NCI-H187 (cell line): ENCODE measurements around the gene GRAMD1A.
A peak's percentile ranks its signal among the peaks of the same experiment; 100 is the strongest.

ENCODE experiments used
- DNase-seq, 2 experiments: peaks; one replicate each; lab custom pipeline; 2025; lab: John Stamatoyannopoulos, UW

Gene GRAMD1A

DNA sequence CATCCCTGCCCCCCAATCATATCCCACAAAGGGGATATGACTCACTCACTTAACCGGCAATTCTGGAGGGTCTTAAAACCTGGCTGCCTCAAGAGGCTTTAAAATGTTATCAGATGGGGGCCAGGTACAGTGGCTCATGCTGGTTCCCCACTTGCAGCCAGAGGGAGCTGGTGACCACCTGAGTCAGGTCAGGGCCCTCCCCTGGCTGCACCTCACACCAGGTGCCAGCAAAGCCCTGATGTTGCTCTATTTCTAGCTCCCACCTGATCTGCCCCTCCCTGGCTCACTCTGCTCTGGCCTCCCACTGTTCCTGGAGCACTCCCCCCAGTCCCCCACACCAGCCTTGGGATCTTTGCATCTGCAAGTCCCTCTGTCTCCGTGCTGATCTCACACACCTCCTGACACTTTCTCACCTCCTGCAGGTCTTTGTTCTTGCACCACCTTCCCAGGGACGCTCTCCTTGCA, 55.6 kb downstream of the GRAMD1A start:
- no peak for DNase-seq

DNA sequence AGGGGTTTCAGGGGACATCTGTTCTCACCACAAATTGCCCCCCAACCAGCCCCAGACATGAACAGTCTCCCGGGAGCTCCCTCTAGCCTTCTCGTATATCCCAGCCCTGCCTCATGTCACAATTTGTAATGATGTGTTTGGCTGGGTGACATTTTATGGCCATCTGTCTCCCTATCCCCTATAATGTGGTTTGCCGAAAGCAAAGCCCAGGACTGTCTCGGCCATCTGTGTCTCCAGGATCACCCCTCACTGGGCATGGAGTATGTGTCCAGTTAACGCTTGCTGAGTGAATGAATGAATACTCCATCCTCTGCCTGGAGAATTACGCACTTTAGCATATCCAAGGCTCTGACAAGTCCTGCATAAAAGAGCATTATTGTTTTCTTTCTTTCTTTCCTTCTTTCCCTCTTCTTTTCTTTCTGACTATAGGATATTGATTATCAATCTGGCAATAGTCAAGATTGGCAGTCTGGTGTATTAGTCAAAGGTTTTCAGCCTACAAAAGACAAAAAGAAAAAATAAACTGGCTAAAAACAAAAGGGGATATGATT, 56.5 kb downstream of the GRAMD1A start:
- DNase-seq: no peak

DNA sequence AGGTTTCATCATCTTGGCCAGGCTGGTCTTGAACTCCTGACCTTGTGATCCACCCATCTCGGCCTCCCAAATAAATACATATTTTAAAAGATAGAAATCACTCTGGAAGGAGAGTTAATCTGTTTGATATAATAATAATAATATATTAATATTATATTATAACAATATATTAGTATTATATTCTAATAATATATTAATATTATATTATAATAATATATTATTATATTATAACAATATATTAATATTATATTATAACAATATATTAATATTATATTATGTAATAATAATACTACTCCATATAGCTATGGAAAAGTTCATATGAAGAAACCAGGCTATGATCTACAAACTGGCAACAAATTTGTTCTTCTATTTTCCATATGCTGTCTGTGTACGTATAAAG, 58.2 kb downstream of the GRAMD1A start:
- DNase-seq: no peak

DNA sequence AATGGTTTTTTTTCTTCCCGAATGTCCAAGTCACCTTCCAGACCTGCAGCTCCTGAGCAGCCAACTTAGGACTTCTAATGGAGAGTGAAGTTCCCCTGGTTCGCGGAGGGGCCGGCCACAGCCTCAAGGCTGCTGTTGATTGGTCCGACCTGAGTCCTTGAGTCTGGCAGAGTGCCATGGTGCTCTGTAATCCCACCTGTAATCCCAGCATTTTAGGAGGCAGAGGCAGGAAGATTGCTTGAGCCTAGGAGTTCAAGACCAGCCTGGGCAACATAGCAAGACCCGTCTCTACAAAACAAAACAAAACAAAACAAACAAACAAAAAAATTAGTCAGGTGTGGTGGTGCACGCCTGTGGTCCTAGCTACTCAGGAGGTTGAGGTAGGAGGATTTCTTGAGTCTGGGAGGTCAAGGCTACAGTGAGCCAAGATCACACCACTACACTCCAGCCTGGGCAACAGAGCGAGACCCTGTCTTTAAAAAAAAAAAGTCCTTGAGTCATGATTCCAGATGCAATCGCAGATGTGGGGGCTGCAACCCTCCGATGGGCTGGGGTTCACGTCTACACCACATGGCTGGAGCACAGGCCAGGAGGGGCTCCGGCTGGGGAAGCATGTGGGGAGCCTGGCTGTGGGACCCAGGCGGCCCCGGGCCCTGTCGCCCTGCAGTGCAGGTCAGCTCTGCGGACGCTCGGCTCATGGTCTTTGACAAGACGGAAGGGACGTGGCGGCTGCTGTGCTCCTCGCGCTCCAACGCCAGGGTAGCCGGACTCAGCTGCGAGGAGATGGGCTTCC, 59.1 kb downstream of the GRAMD1A start:
- DNase-seq: no peak

DNA sequence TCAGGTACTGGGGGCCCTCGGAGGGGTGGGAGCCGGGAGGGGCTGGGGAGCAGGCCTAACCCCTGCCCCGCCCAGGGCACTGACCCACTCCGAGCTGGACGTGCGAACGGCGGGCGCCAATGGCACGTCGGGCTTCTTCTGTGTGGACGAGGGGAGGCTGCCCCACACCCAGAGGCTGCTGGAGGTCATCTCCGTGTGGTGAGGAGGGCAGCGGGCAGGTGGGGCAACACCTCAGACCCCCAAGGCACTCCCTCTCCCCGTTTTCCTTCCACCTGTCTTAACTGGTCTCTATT, 59.6 kb downstream of the GRAMD1A start:
- DNase-seq: no peak

DNA sequence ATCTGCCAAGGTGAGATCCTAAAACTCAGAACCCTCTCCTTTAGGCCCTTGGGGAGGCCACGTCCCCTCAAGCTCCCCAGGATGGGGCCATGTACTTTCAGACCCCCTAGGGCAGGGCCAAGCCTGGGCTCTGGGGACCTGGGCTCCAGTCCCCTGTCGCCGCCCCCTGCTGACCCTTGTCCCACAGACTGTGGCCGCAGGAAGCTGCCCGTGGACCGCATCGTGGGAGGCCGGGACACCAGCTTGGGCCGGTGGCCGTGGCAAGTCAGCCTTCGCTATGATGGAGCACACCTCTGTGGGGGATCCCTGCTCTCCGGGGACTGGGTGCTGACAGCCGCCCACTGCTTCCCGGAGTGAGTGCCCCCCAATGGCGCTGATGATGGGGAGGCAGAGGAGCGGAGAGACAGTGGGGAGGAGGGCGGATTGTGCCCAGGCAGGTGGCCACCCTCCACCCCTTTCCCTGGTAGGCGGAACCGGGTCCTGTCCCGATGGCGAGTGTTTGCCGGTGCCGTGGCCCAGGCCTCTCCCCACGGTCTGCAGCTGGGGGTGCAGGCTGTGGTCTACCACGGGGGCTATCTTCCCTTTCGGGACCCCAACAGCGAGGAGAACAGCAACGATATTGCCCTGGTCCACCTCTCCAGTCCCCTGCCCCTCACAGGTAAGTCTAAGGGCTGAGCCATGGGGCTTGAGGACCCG, 60.2 kb downstream of the GRAMD1A start:
- no peak for DNase-seq

DNA sequence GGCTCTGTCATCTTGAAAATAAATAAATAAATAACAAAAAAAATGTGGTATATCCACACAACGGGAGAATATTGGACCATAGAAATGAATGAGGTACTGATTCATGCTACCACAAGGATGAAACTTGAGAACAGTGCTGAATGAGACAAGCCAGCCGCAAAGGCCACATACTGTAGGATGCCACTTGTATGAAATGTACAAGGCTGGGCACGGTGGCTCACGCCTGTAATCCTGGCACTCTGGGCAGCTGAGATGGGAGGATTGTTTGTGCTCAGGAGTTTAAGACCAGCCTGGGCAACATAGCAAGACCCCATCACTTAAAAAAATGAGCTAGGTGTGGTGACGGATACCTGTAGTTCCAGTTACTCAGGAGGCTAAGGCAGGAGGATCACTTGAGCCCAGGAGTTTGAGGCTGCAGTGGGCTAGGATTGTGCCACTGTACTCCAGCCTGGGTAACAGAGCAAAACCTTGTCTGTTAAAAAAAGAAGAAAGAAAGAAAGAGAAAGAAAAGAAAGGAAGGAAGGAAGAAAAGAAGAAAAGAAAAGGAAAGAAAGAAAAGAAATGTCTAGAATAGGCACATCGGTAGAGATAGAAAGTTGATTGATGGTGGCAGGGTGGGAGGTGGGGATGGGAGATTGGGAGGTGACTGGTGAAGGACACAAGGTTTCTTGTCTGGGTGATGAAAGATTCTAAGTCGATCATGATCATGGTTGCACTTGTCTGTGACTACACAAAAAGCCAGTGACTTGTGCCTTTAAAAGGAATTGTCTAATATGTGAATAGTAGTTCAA, 61.7 kb downstream of the GRAMD1A start:
- no peak for DNase-seq

DNA sequence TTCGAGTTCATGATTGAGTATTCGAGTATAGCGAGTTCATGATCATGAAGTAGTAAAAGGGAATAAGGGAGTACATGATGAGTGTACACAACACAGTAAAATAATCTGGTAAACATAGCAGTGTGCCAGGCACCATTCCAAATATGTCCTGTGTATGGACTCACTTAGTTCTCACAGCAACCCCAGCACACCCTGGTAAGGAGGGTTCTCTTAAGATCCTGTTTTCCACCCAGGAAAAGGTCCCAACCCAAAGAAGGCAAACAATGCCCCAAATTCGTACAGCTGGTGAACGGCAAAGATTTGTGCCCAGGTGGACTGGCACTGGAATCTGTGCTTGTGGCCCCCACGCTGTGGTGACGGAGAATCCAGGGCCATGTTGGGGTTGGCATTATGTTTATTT, 62.8 kb downstream of the GRAMD1A start:
- DNase-seq: no peak

DNA sequence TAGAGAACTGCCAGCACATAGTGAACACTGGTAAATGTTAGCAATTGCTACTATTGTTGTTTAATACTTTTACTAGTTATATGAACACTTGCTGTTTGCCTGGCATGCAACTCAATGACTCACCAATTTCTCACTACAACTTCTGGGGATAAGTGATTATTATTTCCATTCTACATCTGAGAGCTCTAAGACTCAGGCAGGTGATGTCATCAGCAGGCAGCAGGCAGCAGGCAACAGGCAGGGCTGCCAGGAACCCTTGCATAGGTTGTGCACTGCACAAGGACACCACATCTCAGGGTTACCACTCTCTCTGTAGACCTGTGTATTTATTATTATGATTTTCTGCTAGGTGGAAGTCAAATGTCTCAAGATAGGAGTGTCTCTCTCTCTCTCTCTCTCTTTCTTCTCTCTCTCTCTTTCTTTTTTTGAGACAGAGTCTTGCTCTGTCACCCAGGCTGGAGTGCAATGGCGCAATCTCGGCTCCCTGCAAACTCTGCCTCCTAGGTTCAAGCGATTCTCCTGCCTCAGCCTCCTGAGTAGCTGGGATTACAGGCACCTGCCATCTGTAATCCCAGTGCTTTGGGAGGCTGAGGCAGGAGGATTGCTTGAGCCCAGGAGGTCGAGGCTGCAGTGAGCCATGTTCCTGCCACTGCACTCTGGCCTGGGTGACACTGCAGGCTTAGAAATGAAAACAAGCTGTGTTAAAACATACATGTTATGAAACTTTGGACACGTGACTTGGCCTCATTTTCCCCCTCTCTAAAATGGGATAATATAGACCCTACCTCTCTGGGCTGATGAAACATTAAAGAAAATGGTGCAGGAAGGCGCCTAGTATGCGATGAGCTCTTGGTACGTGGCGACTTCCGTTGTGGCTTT, 64.1 kb downstream of the GRAMD1A start:
- no peak for DNase-seq

DNA sequence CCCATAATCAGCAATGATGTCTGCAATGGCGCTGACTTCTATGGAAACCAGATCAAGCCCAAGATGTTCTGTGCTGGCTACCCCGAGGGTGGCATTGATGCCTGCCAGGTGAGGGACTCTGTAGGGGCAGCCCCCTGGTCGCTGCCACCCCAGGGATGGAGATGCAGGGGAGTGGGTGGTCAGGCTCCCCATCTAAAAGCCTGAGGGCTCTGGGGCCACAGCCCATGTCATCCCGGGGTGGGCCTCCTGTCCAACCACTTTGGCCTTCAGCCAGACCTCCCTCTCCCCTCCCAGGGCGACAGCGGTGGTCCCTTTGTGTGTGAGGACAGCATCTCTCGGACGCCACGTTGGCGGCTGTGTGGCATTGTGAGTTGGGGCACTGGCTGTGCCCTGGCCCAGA, 65.5 kb downstream of the GRAMD1A start:
- DNase-seq: no peak

DNA sequence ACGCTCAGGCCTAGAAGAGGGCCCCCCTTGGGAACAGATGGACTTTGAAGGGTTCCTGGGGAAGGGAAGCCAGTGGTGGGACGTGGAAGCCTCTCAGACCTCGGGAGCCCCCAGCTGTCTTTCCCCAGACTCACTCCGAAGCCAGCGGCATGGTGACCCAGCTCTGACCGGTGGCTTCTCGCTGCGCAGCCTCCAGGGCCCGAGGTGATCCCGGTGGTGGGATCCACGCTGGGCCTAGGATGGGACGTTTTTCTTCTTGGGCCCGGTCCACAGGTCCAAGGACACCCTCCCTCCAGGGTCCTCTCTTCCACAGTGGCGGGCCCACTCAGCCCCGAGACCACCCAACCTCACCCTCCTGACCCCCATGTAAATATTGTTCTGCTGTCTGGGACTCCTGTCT, 66.0 kb downstream of the GRAMD1A start:
- no peak for DNase-seq

DNA sequence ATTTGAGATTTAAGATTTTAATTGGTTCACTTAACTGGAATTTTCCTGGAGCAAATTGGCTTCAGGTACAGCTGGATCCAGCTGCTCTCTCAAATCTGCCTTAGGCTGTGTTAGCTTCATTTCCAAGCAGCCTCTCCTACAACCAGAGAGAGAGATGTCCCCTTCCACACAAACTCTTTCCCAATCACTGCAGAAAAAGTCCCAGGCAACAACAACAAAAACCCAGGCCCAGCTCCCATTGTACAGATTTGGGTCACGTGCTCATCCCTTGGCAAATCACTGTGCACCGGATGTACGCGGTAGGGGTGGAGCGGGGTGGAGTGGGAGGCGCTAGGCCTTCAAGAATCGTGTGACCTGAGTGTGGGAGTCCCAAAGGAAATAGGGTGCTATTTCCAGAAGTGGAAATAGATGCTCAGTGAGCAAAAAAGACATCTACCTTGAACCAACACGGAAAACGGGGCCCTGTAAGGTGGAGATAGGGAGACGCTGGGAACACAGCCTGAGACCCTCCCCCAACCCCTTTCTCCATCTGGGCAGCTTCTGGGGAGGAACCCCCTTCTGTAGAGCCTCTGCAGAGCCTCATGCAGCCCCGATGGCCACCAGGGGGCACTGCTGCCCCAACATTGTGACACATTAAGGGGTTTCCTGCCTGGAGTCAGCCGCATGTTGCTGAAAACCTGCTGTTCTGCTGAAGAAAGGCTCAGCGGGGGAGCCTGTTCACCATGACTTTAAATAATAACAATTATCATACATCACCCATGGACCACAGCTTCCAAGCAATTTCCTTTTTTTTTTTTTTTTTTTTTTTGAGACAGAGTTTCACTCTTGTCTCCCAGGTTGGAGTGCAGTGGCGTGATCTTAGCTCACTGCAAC, 66.8 kb downstream of the GRAMD1A start:
- DNase-seq: peak in 1 of 2 experiments; percentile 21

DNA sequence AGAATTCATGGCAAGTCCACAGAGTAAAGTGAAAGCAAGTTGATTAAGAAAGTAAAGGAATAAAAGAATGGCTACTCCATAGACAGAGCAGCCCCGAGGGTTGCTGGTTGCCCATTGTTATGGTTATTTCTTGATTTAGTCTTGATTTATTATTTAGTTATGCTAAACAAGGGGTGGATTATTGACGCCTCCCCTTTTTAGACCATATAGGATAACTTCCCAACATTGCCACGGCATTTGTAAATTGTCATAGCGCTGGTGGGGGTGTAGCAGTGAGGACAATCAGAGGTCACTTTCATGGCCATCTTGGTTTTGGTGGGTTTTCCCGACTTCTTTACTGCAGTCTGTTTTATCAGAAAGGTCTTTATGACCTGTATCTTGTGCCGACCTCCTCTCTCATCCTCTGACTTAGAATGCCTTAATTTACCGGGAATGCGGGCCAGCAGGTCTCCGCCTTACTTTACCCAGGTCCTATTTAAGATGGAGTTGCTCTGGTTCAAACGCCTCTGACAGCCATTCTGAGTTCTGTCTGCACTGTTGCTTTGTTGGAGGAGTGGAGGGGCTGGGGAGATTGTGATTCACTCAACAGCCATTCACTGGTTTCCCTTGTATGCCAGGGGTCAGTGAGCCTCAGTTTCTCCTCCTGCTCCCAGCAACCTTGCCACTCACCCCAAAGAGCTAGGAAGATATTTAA, 69.0 kb downstream of the GRAMD1A start:
- DNase-seq: no peak

DNA sequence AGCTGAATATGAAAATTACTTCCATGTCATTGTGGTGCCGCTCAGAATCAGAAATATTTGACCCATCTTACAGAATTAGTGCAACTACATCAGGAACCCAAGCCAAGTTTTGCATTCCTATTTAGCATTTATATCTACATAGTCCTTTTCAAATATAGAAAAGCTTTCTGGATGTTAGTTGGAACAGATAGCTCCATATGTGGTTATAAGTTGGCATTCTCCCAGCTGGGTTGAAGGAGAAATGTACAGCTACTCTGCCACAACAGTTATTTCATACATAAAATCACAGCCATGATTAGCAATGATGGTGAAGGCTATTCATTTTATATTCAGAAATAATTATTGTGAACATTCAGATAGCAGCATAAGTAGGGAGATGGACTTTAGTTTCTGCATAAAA, 69.6 kb downstream of the GRAMD1A start:
- no peak for DNase-seq

DNA sequence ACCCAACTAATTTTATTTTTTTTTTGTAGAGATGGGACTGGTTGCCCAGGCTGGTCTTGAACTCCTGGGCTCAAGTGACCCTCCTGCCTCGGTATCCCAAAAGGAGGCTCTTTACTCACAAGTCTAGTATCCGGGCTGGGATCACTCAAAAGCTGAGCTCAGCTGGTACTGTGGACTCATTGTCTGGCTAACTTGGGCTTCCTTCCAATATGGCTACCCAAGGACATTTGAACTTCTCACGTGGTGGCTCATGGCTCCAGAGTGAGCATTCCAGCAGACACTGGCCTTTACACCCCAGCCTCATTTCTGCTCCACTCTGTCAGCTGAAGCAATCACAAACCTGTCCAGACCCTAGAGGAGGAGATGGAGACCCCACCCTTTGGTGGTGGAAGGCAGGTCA, 70.3 kb downstream of the GRAMD1A start:
- no peak for DNase-seq

DNA sequence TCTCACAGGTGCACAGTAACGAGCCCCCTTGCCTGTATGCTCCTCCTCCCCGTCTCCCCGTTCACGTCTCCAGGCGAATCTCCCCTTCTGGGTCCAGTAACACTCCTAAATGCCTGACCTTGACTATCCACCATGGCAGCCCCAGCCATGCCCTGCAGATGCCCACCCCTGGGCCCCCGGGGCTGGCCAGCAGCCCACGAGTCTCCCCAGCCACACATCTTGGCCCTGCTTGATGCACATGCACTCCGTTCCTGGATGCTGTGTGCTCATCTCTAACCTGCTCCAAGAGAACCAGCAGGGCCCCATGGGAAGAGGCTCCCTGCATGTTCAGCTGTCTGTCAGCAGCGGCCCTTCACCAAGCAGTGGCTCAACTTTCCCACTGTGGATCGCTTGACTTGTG, 73.4 kb downstream of the GRAMD1A start:
- no peak for DNase-seq

DNA sequence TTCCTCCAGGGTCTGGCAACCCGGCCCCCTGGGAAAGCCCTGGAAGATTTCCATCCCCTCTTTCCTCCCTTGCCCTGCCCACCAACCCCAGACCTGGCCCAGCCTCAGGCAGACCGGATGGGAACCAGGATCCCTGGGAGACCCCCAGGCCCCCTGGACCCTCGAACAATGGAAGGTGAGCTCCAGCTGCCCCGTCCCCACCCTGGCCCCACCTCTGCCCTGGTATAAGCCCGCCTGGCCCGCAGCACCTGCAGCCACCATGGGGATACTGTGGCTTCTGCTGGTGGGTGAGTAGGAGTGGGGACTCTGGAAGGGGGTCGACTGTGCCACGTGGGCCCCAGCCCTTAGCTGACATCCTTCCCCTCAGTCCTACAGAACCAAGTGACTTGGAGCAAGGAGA, 73.8 kb downstream of the GRAMD1A start:
- no peak for DNase-seq

DNA sequence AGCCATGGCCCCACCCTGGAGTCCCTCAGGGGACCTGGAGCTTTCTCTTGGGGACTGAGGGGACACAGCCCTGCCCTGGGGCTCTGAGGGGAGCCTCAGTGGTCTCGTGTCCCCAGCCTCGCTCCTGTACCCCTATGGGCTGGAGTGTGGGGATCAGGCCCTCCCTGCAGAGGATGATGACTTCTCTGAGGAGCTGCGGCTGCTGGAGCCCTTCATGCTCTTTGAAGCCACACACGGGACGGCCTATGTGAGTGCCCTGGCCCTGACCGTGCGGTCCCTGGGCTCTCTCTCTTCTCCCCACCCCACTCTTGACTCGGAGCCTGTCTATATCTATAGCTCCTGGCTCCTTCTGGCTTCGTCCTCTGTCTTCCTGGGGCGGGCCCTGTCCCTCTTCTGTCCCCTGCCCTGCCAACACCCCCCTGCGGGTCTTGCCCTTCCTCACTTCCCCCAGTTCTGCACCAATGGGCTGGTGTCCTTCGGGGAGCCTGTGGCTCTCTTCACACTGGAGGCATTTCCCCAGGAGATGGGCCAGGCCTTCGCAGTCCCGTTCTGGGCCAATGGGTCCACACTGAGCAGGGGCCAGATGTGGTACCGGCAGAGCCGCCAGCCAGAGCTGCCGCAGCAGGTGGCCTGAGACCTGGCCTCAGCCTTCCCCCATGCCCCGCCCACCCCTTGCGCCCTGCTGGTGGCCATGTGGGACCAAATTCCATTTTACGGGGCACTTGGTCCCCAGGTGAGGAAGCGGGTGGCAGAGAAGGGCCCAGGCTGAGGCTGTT, 74.5 kb downstream of the GRAMD1A start:
- DNase-seq: no peak
